Spinal cord (tissue), 10 donors: Measurements from ENCODE around the gene UGT1A3. TPM values are rescaled to one million over a fixed set of nuclear protein-coding genes. Genes with fewer than 3 reads are reported as not detected.

ENCODE experiments used
- DNase-seq, 6 donors: peaks; one replicate each; pipeline versions ENCODE4 v3.0.0 to v3.0.0-alpha.2; 2013 to 2015; ENCODE audit warnings: low spot score in 6 of 6, low read depth in 4 of 6
- H3K27ac ChIP-seq: one replicate; pipeline ENCODE4 v1.5.1; 2013; ENCODE audit warnings: low read depth, low read length, control low read depth
- H3K27me3 ChIP-seq: one replicate; pipeline ENCODE4 v1.6.1; 2013; ENCODE audit warnings: low read length; ENCODE audit not compliant: control insufficient read depth, insufficient read depth
- H3K36me3 ChIP-seq: one replicate; pipeline ENCODE4 v1.6.1; 2013; ENCODE audit warnings: low read length; ENCODE audit not compliant: control insufficient read depth, insufficient read depth
- H3K4me1 ChIP-seq: one replicate; pipeline ENCODE4 v1.6.1; 2013; ENCODE audit warnings: low read length; ENCODE audit not compliant: control insufficient read depth, insufficient read depth
- H3K4me3 ChIP-seq: one replicate; pipeline ENCODE4 v1.5.1; 2013; ENCODE audit warnings: low read depth, low read length, control low read depth
- H3K9me3 ChIP-seq: one replicate; pipeline ENCODE4 v1.6.1; 2013; ENCODE audit warnings: low read length; ENCODE audit not compliant: control insufficient read depth, insufficient read depth
- WGBS: methylation state at CpG from one replicate; pipeline ENCODE4 v1.1.5; 2013; ENCODE audit warnings: missing lambda C conversion rate; ENCODE audit not compliant: insufficient coverage; 5-methylcytosine and 5-hydroxymethylcytosine counted together
- polyA plus RNA-seq, 2 donors: library from polyadenylated mRNA; unstranded; fragments of 120-200 nt; gene quantifications; one replicate each; pipeline ENCODE4 v1.2.1, GENCODE V29; 2013; ENCODE audit not compliant: insufficient read length in 2 of 2
- total RNA-seq, 2 donors: library from RNA; depleted of rRNA in 1 of 2; stranded (reverse); fragments of 120-200 nt in 1 of 2; fragments of >200 nt in 1 of 2; gene quantifications; one replicate each; pipeline versions ENCODE4 v1.2.3 to v1.2.4, GENCODE V29; 2013 to 2014
- donor health status: healthy.

Gene UGT1A3
- total and polyA plus RNA-seq, 4 donors, result not detected

- H3K9me3 ChIP-seq, result no peaks in the 10 kb centered on the region
- H3K27ac ChIP-seq, result no peak overlapping the region
- 82% methylated on average over 5 of the region's 9 CpGs for WGBS
- H3K27me3 ChIP-seq, result no peaks in the 10 kb centered on the region
- no peak overlapping the region for H3K4me3 ChIP-seq
- H3K36me3 ChIP-seq, result no peaks in the 10 kb centered on the region
- no peak for DNase-seq
- H3K4me1 ChIP-seq, result no peaks in the 10 kb centered on the region
These were observed 72.7 kb downstream of the UGT1A3 start for GRCh38 chr2:233801357-233802131.

GRCh38 chr2:233802132-233802815, 73.4 kb downstream of the UGT1A3 start:
- H3K4me1 ChIP-seq, result no peaks in the 10 kb centered on the region
- H3K4me3 ChIP-seq, result no peak overlapping the region
- H3K27me3 ChIP-seq, result no peaks in the 10 kb centered on the region
- no peak for DNase-seq
- no peak overlapping the region for H3K27ac ChIP-seq
- WGBS, result 67% methylated on average over 1 of the region's 3 CpGs
- no peaks in the 10 kb centered on the region for H3K9me3 ChIP-seq
- H3K36me3 ChIP-seq, result no peaks in the 10 kb centered on the region

- no peak overlapping the region for H3K4me3 ChIP-seq
- 75% methylated on average over 2 of the region's 2 CpGs for WGBS
- no peaks in the 10 kb centered on the region for H3K36me3 ChIP-seq
- no peak overlapping the region for H3K27ac ChIP-seq
- H3K4me1 ChIP-seq, result no peaks in the 10 kb centered on the region
- no peak for DNase-seq
- H3K9me3 ChIP-seq, result no peaks in the 10 kb centered on the region
- H3K27me3 ChIP-seq, result no peaks in the 10 kb centered on the region
These were observed 74.6 kb downstream of the UGT1A3 start for GRCh38 chr2:233803292-233803911.

DNA sequence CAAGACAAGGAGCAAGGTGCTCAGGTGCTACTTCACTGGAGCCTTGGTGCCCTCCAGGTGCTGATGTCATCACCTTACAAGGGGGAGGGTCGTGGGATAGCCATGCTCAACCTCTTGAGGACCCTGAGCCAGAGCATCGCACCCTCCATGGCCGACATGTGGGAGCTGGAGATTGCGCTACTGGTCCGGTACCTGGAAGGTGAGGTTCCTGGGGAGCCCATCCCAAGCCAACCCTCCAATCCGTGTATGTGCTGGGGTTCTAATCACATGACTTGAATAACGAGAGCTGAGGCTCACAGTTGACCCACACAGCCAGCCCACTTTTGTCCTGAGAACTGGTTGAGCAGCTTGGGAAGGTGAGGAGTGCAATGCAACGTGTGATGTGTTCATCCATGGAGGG, 75.2 kb downstream of the UGT1A3 start:
- no peak overlapping the region for H3K4me3 ChIP-seq
- H3K9me3 ChIP-seq, result no peaks in the 10 kb centered on the region
- no peaks in the 10 kb centered on the region for H3K4me1 ChIP-seq
- 75% methylated on average over 8 of the region's 8 CpGs for WGBS
- H3K27ac ChIP-seq, result no peak overlapping the region
- H3K27me3 ChIP-seq, result no peaks in the 10 kb centered on the region
- H3K36me3 ChIP-seq, result no peaks in the 10 kb centered on the region
- DNase-seq, result no peak

DNA sequence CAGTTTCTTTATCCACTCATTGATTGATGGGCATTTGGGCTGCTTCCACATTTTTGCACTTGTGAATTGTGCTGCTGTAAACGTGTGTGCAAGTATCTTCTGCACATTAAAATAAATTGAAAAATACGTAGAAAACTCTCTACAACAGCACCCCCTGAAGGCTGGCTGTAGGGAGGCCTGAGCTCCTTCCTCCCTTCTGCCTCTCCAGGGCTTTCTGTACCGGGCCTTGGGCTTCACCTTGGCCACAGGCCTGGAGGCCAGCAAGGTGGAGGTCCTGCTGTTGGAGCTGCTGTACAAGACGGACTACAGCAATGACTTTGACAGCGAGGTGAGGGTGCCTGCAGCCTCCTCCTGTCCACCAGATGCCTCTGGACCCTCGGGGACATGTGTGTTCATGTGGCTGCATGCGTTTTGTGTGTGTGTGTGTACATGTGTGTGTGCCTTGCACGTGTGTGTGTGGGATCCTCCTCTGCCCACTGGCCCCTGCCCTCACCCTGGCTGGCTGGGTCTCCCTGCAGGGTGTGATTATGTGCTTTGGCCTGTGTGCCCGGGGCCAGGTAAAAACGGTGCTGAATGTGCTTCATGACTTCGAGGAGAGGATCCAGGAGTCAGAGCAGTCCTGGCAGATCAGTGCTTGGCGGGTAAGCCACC, 78.5 kb downstream of the UGT1A3 start:
- H3K4me3 ChIP-seq, result no peak overlapping the region
- no peak for DNase-seq
- no peaks in the 10 kb centered on the region for H3K27me3 ChIP-seq
- H3K4me1 ChIP-seq, result no peaks in the 10 kb centered on the region
- no peaks in the 10 kb centered on the region for H3K36me3 ChIP-seq
- no peak overlapping the region for H3K27ac ChIP-seq
- H3K9me3 ChIP-seq, result no peaks in the 10 kb centered on the region
- WGBS, result 90% methylated on average over 10 of the region's 12 CpGs

- Histone ChIP-seq H3K27ac (no peak overlapping the region), H3K27me3 (no peaks in the 10 kb centered on the region), H3K4me1 (no peaks in the 10 kb centered on the region), H3K9me3 (no peaks in the 10 kb centered on the region), H3K4me3 (no peak overlapping the region), H3K36me3 (no peaks in the 10 kb centered on the region)
- no peak for DNase-seq
- WGBS, result 84% methylated on average over 10 of the region's 10 CpGs
These were observed 79.4 kb downstream of the UGT1A3 start for GRCh38 chr2:233807966-233808935.

GRCh38 chr2:233810385-233810784, 81.5 kb downstream of the UGT1A3 start:
- no peaks in the 10 kb centered on the region for H3K27me3 ChIP-seq
- no peaks in the 10 kb centered on the region for H3K36me3 ChIP-seq
- WGBS, result 89% methylated on average over 6 of the region's 6 CpGs
- H3K4me1 ChIP-seq, result no peaks in the 10 kb centered on the region
- no peak overlapping the region for H3K27ac ChIP-seq
- H3K4me3 ChIP-seq, result no peak overlapping the region
- no peak for DNase-seq
- no peaks in the 10 kb centered on the region for H3K9me3 ChIP-seq

DNA sequence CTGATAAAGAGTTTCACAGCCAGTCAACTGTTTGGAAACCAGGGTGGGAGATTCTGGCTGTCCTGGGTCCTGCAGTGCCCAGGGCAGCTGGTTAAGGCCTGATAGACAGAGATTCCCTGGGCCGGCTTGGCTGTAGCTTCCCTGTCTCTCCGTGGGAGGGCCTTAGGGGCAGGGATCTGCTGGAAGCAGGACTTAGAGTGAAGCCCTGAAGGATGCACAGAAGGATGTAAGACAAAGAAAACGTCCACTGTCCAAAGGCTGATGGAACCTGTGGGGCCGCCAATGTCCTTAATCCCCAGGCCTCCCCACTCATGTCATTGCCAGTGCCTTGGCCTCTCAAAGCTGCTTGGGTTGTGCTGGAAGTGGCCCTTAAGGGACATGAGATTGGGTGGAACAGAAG, 82.2 kb downstream of the UGT1A3 start:
- 86% methylated on average over 4 of the region's 4 CpGs for WGBS
- Histone ChIP-seq H3K4me3 (no peak overlapping the region), H3K9me3 (no peaks in the 10 kb centered on the region), H3K27ac (no peak overlapping the region), H3K36me3 (no peaks in the 10 kb centered on the region), H3K27me3 (no peaks in the 10 kb centered on the region), H3K4me1 (no peaks in the 10 kb centered on the region)
- no peak for DNase-seq

- DNase-seq, result no peak
- WGBS, result 92% methylated on average over 3 of the region's 8 CpGs
These were observed 82.9 kb downstream of the UGT1A3 start for GRCh38 chr2:233811732-233812131.

More at GRCh38 chr2:233811732-233812131, 82.9 kb downstream of the UGT1A3 start:
- Histone ChIP-seq H3K4me3 (no peak overlapping the region), H3K27ac (no peak overlapping the region), H3K9me3 (no peaks in the 10 kb centered on the region), H3K27me3 (no peaks in the 10 kb centered on the region), H3K36me3 (no peaks in the 10 kb centered on the region), H3K4me1 (peaks cover 4% of the 10 kb centered on the region)
